HCT116 (cell line): Measurements from ENCODE around the gene DIPK1A. TPM values are rescaled to one million over a fixed set of nuclear protein-coding genes. Genes with fewer than 3 reads are reported as not detected.

Experiments used
- ATAC-seq: fragments of 200-7000 bp; cut with Tn5 transposase; 2 replicates; pipeline ENCODE4 v1.9.1; 2020; ENCODE audit warnings: mild to moderate bottlenecking, moderate library complexity
- BruUV-seq: library from RNA; stranded (reverse); fragments of 400-500 nt; replicated peaks from 2 replicates; lab custom pipeline; 2021; lab: Mats Ljungman, UMichigan
- CTCF ChIA-PET: fragments of 300-600 bp; sonication (Branson Sonifier 250); formaldehyde crosslinking; loops from one replicate; lab custom pipeline; 2021; ENCODE audit warnings: antibody characterized with exemption; lab: Charles Lee
- POLR2A ChIA-PET: fragments of 300-600, 350-600 bp; sonication (Branson Sonifier 250); formaldehyde crosslinking; loops from one replicate; lab custom pipeline; 2021; ENCODE audit warnings: antibody characterized with exemption; lab: Charles Lee
- RAD21 ChIA-PET, 2 experiments: fragments of 300-600 bp; sonication (Branson Sonifier 250); formaldehyde crosslinking; loops; one replicate each; lab custom pipeline; 2023; ENCODE audit warnings: low total read pairs in 2 of 2; ENCODE audit not compliant: uncharacterized antibody in 2 of 2, unreplicated experiment in 2 of 2, low non-redundant PET in 1 of 2; lab: Charles Lee
- DNase-seq: peaks from one replicate; pipeline ENCODE4 v3.0.0-alpha.2; 2010; ENCODE audit warnings: low read depth, low spot score
- H2AFZ ChIP-seq: fragments of 200-600 bp; shearing (Covaris generic), sonication (generic); 2 replicates; pipeline ENCODE4 v1.6.1; 2017; ENCODE audit warnings: low read depth, mixed run types, mixed read lengths, antibody characterized with exemption, low read length; ENCODE audit not compliant: poor library complexity, severe bottlenecking
- H3K27ac ChIP-seq: 2 replicates; pipeline ENCODE4 v1.5.1; 2012; ENCODE audit warnings: low read depth, low read length
- H3K27me3 ChIP-seq: fragments of 200-600 bp; sonication (generic); 2 replicates; pipeline ENCODE4 v1.6.1; 2016; ENCODE audit warnings: mixed run types, low read length, mixed read lengths; ENCODE audit not compliant: insufficient read depth
- H3K36me3 ChIP-seq, 2 experiments: fragments of 200-500 bp in 1 of 2; fragments of 200-600 bp in 1 of 2; sonication (Bioruptor generic) in 1 of 2; sonication (generic) in 1 of 2; 2 replicates each; pipeline versions ENCODE4 v1.5.1 to v1.6.1; 2014 to 2016; ENCODE audit warnings: low read length in 2 of 2, inconsistent platforms in 1 of 2, mixed read lengths in 1 of 2, mixed run types in 1 of 2; ENCODE audit not compliant: insufficient read depth in 2 of 2, control insufficient read depth in 1 of 2
- H3K4me1 ChIP-seq, 2 experiments: fragments of 200-600 bp in 1 of 2; sonication (generic) in 1 of 2; 2 replicates each; pipeline versions ENCODE4 v1.5.1 to v1.6.1; 2012 to 2017; ENCODE audit warnings: low read length in 2 of 2, inconsistent platforms in 1 of 2, mild to moderate bottlenecking in 1 of 2, mixed read lengths in 1 of 2, mixed run types in 1 of 2, moderate library complexity in 1 of 2; ENCODE audit not compliant: insufficient read depth in 2 of 2, control insufficient read depth in 1 of 2
- H3K4me2 ChIP-seq: fragments of 200-600 bp; sonication (generic); 2 replicates; pipeline ENCODE4 v1.6.1; 2017; ENCODE audit warnings: mixed run types, low read length, mixed read lengths
- H3K4me3 ChIP-seq, 2 experiments: fragments of 200-600 bp in 1 of 2; sonication (generic) in 1 of 2; replicated peaks in 1 of 2; 2 replicates each; pipeline ENCODE4 v1.5.1; 2011 to 2016; ENCODE audit warnings: low read length in 2 of 2, control low read depth in 1 of 2, low read depth in 1 of 2, mild to moderate bottlenecking in 1 of 2, mixed read lengths in 1 of 2, mixed run types in 1 of 2
- H3K79me2 ChIP-seq: fragments of 200-600 bp; sonication (generic); 2 replicates; pipeline ENCODE4 v1.6.1; 2017; ENCODE audit warnings: mild to moderate bottlenecking, mixed run types, low read length, moderate library complexity, mixed read lengths; ENCODE audit not compliant: insufficient read depth
- H3K9ac ChIP-seq: fragments of 200-600 bp; sonication (generic); 2 replicates; pipeline ENCODE4 v1.6.1; 2016; ENCODE audit warnings: low read length, mixed read lengths
- H3K9me2 ChIP-seq: fragments of 200-600 bp; sonication (generic), shearing (Covaris generic); 2 replicates; pipeline ENCODE4 v1.6.1; 2017; ENCODE audit warnings: mixed run types, mild to moderate bottlenecking, moderate library complexity; ENCODE audit not compliant: insufficient read depth
- H3K9me3 ChIP-seq, 2 experiments: fragments of 200-500 bp in 1 of 2; fragments of 200-600 bp in 1 of 2; sonication (Bioruptor generic) in 1 of 2; sonication (generic) in 1 of 2; 2 replicates each; pipeline ENCODE4 v1.6.1; 2014 to 2017; ENCODE audit warnings: low read length in 2 of 2, mixed read lengths in 2 of 2, inconsistent platforms in 1 of 2, low read depth in 1 of 2, mild to moderate bottlenecking in 1 of 2, mixed run types in 1 of 2, moderate library complexity in 1 of 2; ENCODE audit not compliant: control insufficient read depth in 1 of 2, insufficient read depth in 1 of 2
- H4K20me1 ChIP-seq: fragments of 200-600 bp; sonication (generic), shearing (Covaris generic); 2 replicates; pipeline ENCODE4 v1.6.1; 2017; ENCODE audit warnings: mixed run types, mild to moderate bottlenecking, moderate library complexity; ENCODE audit not compliant: insufficient read depth
- CEBPB ChIP-seq: IDR thresholded peaks from 2 replicates; pipeline ENCODE4 v1.6.1; 2012; ENCODE audit warnings: low read depth
- CTCF ChIP-seq, 3 experiments: fragments of 200-600 bp in 1 of 3; sonication (generic) in 1 of 3; IDR thresholded peaks in 2 of 3; conservative IDR thresholded peaks in 1 of 3; 2 replicates each; pipeline ENCODE4 v1.5.1; 2012 to 2017; ENCODE audit warnings: low read depth in 2 of 3, low read length in 2 of 3, antibody characterized with exemption in 1 of 3, borderline replicate concordance in 1 of 3, control low read depth in 1 of 3, mild to moderate bottlenecking in 1 of 3, mixed read lengths in 1 of 3, mixed run types in 1 of 3, moderate library complexity in 1 of 3; ENCODE audit not compliant: insufficient read depth in 1 of 3
- EZH2 ChIP-seq: fragments of 200-600 bp; sonication (generic); IDR thresholded peaks from 2 replicates; pipeline ENCODE4 v1.6.1; 2017; ENCODE audit warnings: antibody characterized with exemption, mixed run types
- FOSL1 ChIP-seq: IDR thresholded peaks from 2 replicates; pipeline ENCODE4 v1.6.1; 2012; ENCODE audit warnings: low read depth
- MAX ChIP-seq: IDR thresholded peaks from 2 replicates; pipeline ENCODE4 v1.6.1; 2012
- RAD21 ChIP-seq: IDR thresholded peaks from 2 replicates; pipeline ENCODE4 v1.6.1; 2012; ENCODE audit warnings: low read depth, mild to moderate bottlenecking
- REST ChIP-seq: IDR thresholded peaks from 2 replicates; pipeline ENCODE4 v1.6.1; 2012; ENCODE audit warnings: low read depth
- SP1 ChIP-seq: IDR thresholded peaks from 2 replicates; pipeline ENCODE4 v1.6.1; 2012; ENCODE audit warnings: low read depth
- ZBTB33 ChIP-seq: IDR thresholded peaks from 2 replicates; pipeline ENCODE4 v1.6.1; 2011; ENCODE audit warnings: mild to moderate bottlenecking, low read length, moderate library complexity; ENCODE audit not compliant: insufficient replicate concordance; ENCODE audit errors: extremely low read depth
- ZNF274 ChIP-seq: fragments of 200-500 bp; sonication (Bioruptor generic); IDR thresholded peaks from 2 replicates; pipeline ENCODE4 v1.6.1; 2014; ENCODE audit warnings: mild to moderate bottlenecking, low read depth, low read length, inconsistent platforms
- intact Hi-C: fragments of 100-400 bp; cut with micrococcal nuclease; formaldehyde crosslinking; loops from 2 replicates; pipeline ENCODE4 v1.10.0; 2022
- total RNA-seq: library from RNA; stranded (reverse); gene quantifications from one replicate; pipeline ENCODE4 v1.2.1, GENCODE V29; 2021; ENCODE audit not compliant: unreplicated experiment

Gene DIPK1A
- total RNA-seq, 1 experiment from 2014 or later: 4.3 TPM

- TF ChIP-seq SP1 (no peak), REST (no peak)
Observed at GRCh38 chr1:92923664-92924063, 37.6 kb downstream of the DIPK1A start (continued).

GRCh38 chr1:92922356-92923035 is 38.8 kb downstream of the DIPK1A start:
- TF ChIP-seq MAX (no peak), CTCF (IDR thresholded peaks at IDR 0.05 in 2 of 3, conservative IDR thresholded peaks at IDR 0.05 in 1 of 3; ENCODE audit: borderline replicate concordance in 1 of 3, insufficient read depth in 1 of 3, low read depth in 2 of 3, low read length in 2 of 3) (no peak), EZH2 (no peak), ZBTB33 (no peak), ZNF274 (no peak), FOSL1 (no peak), RAD21 (no peak), CEBPB (no peak)
- ChIA-PET CTCF (no interaction called here), POLR2A (no interaction called here), RAD21 (no interaction called here)
- Histone ChIP-seq H3K4me2 (no peak overlapping the region), H3K4me3 (no peak overlapping the region), H3K27me3 (no peaks in the 10 kb centered on the region), H3K36me3 (no peaks in the 10 kb centered on the region), H3K9me3 (no peaks in the 10 kb centered on the region), H3K4me1 (no peaks in the 10 kb centered on the region), H3K9ac (no peak overlapping the region), H2AFZ (no peak overlapping the region), H3K27ac (no peak overlapping the region), H3K9me2 (no peaks in the 10 kb centered on the region), H3K79me2 (no peaks in the 10 kb centered on the region), H4K20me1 (no peaks in the 10 kb centered on the region)
- intact Hi-C loops: no loop called here
- no peak for DNase-seq
- no TSS peak for BruUV-seq
- ATAC-seq: no peak
